SK-N-MC (cell line): ENCODE data around the gene BEGAIN.

Source experiments
- DNase-seq: peaks from one replicate; pipeline ENCODE4 v3.0.0-alpha.2; 2011; ENCODE audit warnings: low read depth, low spot score
- H3K27ac ChIP-seq: fragments of 200-600 bp; sonication (generic); 2 replicates; pipeline ENCODE4 v1.5.1; 2016; ENCODE audit warnings: mixed run types
- H3K36me3 ChIP-seq: fragments of 200-600 bp; sonication (generic); 2 replicates; pipeline ENCODE4 v1.6.1; 2017; ENCODE audit warnings: antibody characterized with exemption, low read length, mixed read lengths; ENCODE audit not compliant: insufficient read depth
- H3K4me3 ChIP-seq: fragments of 200-600 bp; sonication (generic); 2 replicates; pipeline ENCODE4 v1.5.1; 2016
- H3K9ac ChIP-seq: fragments of 200-600 bp; sonication (generic); 2 replicates; pipeline ENCODE4 v1.8.0; 2017; ENCODE audit warnings: mixed run types, mixed read lengths; ENCODE audit not compliant: insufficient read length
- H3K9me3 ChIP-seq: fragments of 200-600 bp; sonication (generic); 2 replicates; pipeline ENCODE4 v1.6.1; 2017; ENCODE audit warnings: low read depth, mild to moderate bottlenecking, antibody characterized with exemption, low read length, moderate library complexity, mixed read lengths
- EZH2 ChIP-seq: fragments of 200-600 bp; sonication (generic); IDR thresholded peaks from one replicate; pipeline ENCODE4 v1.6.1; 2017; ENCODE audit warnings: antibody characterized with exemption
- FOXP2 ChIP-seq: optimal IDR thresholded peaks from 2 replicates; pipeline ENCODE3; 2011; ENCODE audit warnings: mild to moderate bottlenecking, moderate library complexity; ENCODE audit not compliant: insufficient read depth; ENCODE audit errors: extremely low read length, control extremely low read depth
- POLR2AphosphoS5 ChIP-seq: IDR thresholded peaks from 2 replicates; pipeline ENCODE4 v1.6.1; 2012; ENCODE audit warnings: mild to moderate bottlenecking, low read depth, low read length, borderline replicate concordance

BEGAIN gene

GRCh38 chr14:100593751-100594624, 6.8 kb upstream of the BEGAIN start:
- no peak for TF ChIP-seq POLR2AphosphoS5
- H3K27ac ChIP-seq = no peak overlapping the region
- DNase-seq = no peak
- no peaks in the 10 kb centered on the region for H3K9me3 ChIP-seq
- H3K4me3 ChIP-seq = no peak overlapping the region
- no peak overlapping the region for H3K9ac ChIP-seq
- H3K36me3 ChIP-seq = no peaks in the 10 kb centered on the region

GRCh38 chr14:100592972-100593371, 5.8 kb upstream of the BEGAIN start:
- no peak for DNase-seq
- no peak for TF ChIP-seq POLR2AphosphoS5
- TF ChIP-seq FOXP2 = no peak
- no peak for TF ChIP-seq EZH2
- H3K4me3 ChIP-seq = no peak overlapping the region
- H3K27ac ChIP-seq = no peak overlapping the region
- no peaks in the 10 kb centered on the region for H3K9me3 ChIP-seq
- no peak overlapping the region for H3K9ac ChIP-seq
- H3K36me3 ChIP-seq = no peaks in the 10 kb centered on the region

- H3K9me3 ChIP-seq = no peaks in the 10 kb centered on the region
- no peak for DNase-seq
- H3K9ac ChIP-seq = no peak overlapping the region
- TF ChIP-seq EZH2 (no peak), FOXP2 (no peak), POLR2AphosphoS5 (no peak)
- H3K27ac ChIP-seq = no peak overlapping the region
- no peaks in the 10 kb centered on the region for H3K36me3 ChIP-seq
- H3K4me3 ChIP-seq = no peak overlapping the region
Observed at GRCh38 chr14:100592461-100592891, 5.3 kb upstream of the BEGAIN start.

GRCh38 chr14:100591453-100592371, 4.5 kb upstream of the BEGAIN start:
- no peak for DNase-seq
- H3K4me3 ChIP-seq = no peak overlapping the region
- no peak overlapping the region for H3K9ac ChIP-seq

GRCh38 chr14:100590726-100591452, 3.7 kb upstream of the BEGAIN start:
- DNase-seq = no peak
- Histone ChIP-seq H3K36me3 (no peaks in the 10 kb centered on the region), H3K9ac (no peak overlapping the region), H3K4me3 (no peak overlapping the region), H3K27ac (no peak overlapping the region), H3K9me3 (no peaks in the 10 kb centered on the region)
- TF ChIP-seq EZH2 (no peak), FOXP2 (no peak), POLR2AphosphoS5 (no peak)

More at GRCh38 chr14:100591453-100592371, 4.5 kb upstream of the BEGAIN start:
- Histone ChIP-seq H3K9me3 (no peaks in the 10 kb centered on the region), H3K36me3 (no peaks in the 10 kb centered on the region), H3K27ac (no peak overlapping the region)
- no peak for TF ChIP-seq EZH2
- TF ChIP-seq FOXP2 = no peak
- no peak for TF ChIP-seq POLR2AphosphoS5

- no peak for DNase-seq
- Histone ChIP-seq H3K9ac (no peak overlapping the region), H3K27ac (no peak overlapping the region), H3K9me3 (no peaks in the 10 kb centered on the region), H3K4me3 (no peak overlapping the region), H3K36me3 (no peaks in the 10 kb centered on the region)
- TF ChIP-seq FOXP2 (no peak), EZH2 (no peak), POLR2AphosphoS5 (no peak)
Observed at GRCh38 chr14:100589760-100590469, 2.7 kb upstream of the BEGAIN start.

GRCh38 chr14:100589071-100589759, 2.0 kb upstream of the BEGAIN start:
- TF ChIP-seq POLR2AphosphoS5 = no peak
- TF ChIP-seq EZH2 = no peak
- no peak for TF ChIP-seq FOXP2
- Histone ChIP-seq H3K36me3 (no peaks in the 10 kb centered on the region), H3K27ac (no peak overlapping the region), H3K9me3 (no peaks in the 10 kb centered on the region), H3K9ac (no peak overlapping the region), H3K4me3 (no peak overlapping the region)
- no peak for DNase-seq
